Loucy (cell line): Measurements from ENCODE around the gene LRRC10.

Source experiments
- CTCF ChIP-seq: fragments of 200-600 bp; sonication (generic); conservative IDR thresholded peaks from 2 replicates; pipeline ENCODE4 v1.5.1; 2014; ENCODE audit warnings: mild to moderate bottlenecking, antibody characterized with exemption, low read length
- EZH2phosphoT487 ChIP-seq: fragments of 200-600 bp; IDR thresholded peaks from 2 replicates; pipeline ENCODE4 v1.6.1; 2018; ENCODE audit warnings: antibody characterized with exemption, mild to moderate bottlenecking, moderate library complexity, borderline replicate concordance

- TF ChIP-seq CTCF (no peak), EZH2phosphoT487 (no peak)
Measured at GRCh38 chr12:69644511-69644910, 33.8 kb upstream of the LRRC10 start.
